Adrenal gland (tissue), 12 donors: ENCODE measurements around the gene CCL27. TPM values are rescaled to one million over a fixed set of nuclear protein-coding genes. Genes with fewer than 3 reads are reported as not detected.

ENCODE experiments used
- DNase-seq, 7 donors: peaks; one replicate each; pipeline ENCODE4 v3.0.0-alpha.2; 2019 to 2020
- H3K27ac ChIP-seq, 5 donors: fragments of 200-600 bp; sonication (generic) in 4 of 5; 1 replicate in 3 of 5; 2 replicates in 2 of 5; pipeline versions ENCODE4 v1.5.1 to v1.8.0; 2016 to 2020; ENCODE audit warnings: mild to moderate bottlenecking in 1 of 5
- H3K27me3 ChIP-seq: fragments of 200-600 bp; 2 replicates; pipeline ENCODE4 v1.8.0; 2021
- H3K36me3 ChIP-seq, 2 donors: fragments of 200-600 bp; replicated peaks in 1 of 2; 1 replicate in 1 of 2; 2 replicates in 1 of 2; pipeline versions ENCODE4 v1.5.1 to v1.8.0; 2018 to 2022
- H3K4me1 ChIP-seq, 2 donors: fragments of 200-600 bp; replicated peaks in 1 of 2; 1 replicate in 1 of 2; 2 replicates in 1 of 2; pipeline versions ENCODE4 v1.5.1 to v1.8.0; 2018 to 2021
- H3K4me3 ChIP-seq, 4 donors: fragments of 200-600 bp; sonication (generic) in 3 of 4; one replicate each; pipeline ENCODE4 v1.5.1; 2016 to 2018
- H3K9me3 ChIP-seq, 3 donors: fragments of 200-600 bp; sonication (generic) in 1 of 3; replicated peaks in 1 of 3; 1 replicate in 2 of 3; 2 replicates in 1 of 3; pipeline versions ENCODE4 v1.5.1 to v1.8.0; 2016 to 2021
- CTCF ChIP-seq, 6 experiments: fragments of 450-650 bp in 4 of 6; fragments of 200-600 bp in 2 of 6; sonication (generic) in 1 of 6; IDR thresholded peaks; 1 replicate in 5 of 6; 2 replicates in 1 of 6; pipeline versions ENCODE4 v1.5.1 to v1.8.0; 2016 to 2021; ENCODE audit warnings: antibody characterized with exemption in 6 of 6, mild to moderate bottlenecking in 2 of 6, moderate library complexity in 1 of 6
- POLR2A ChIP-seq, 2 donors: fragments of 450-650 bp; IDR thresholded peaks; one replicate each; pipeline ENCODE4 v1.6.1; 2017; ENCODE audit warnings: antibody characterized with exemption in 2 of 2, mild to moderate bottlenecking in 2 of 2, moderate library complexity in 1 of 2
- WGBS, 4 donors: extraction: QIAGEN DNeasy Blood & Tissue Kit in 2 of 4; methylation state at CpG; one replicate each; pipeline versions ENCODE4 v1.1.5 to v1.1.7; 2013 to 2017; 5-methylcytosine and 5-hydroxymethylcytosine counted together
- intact Hi-C, 2 donors: fragments of 100-400 bp; cut with DNase I; formaldehyde crosslinking; loops; one replicate each; pipeline versions ENCODE4 v1.14.1 to v1.15.0; 2022 to 2023
- polyA plus RNA-seq, 3 donors: library from polyadenylated mRNA; stranded (reverse); fragments of 200-250 nt in 2 of 3; fragments of 350-450 nt in 1 of 3; fragmentation: Illumina TruSeq in 1 of 3; extraction: RNeasy Lipid Tissue Mini Kit (QIAGEN cat#74804) in 1 of 3; gene quantifications; one replicate each; pipeline ENCODE4 v1.2.3, GENCODE V29; 2013 to 2014
- total RNA-seq, 9 donors: library from RNA; depleted of rRNA in 4 of 9; stranded (reverse); fragments of >200 nt in 4 of 9; fragments of 120-200 nt in 1 of 9; fragmentation: NEBNext Ultra II Directional in 1 of 9; extraction: Animal tissue kit (Norgen Biotek cat#: 25700) in 1 of 9; gene quantifications; one replicate each; pipeline versions ENCODE4 v1.1.0 to v1.2.4, GENCODE V29; 2013 to 2023
- donor health status: healthy with polysubstance abuse.
- donor health status: Bipolar disorder and iron deficiency.
- donor health status: DM: yes; HTN: yes; CAD: no.
- donor health status: DM: no; HTN: no; CAD: no.
- donor health status: DM: no; HTN: no; CAD: no.
- donor health status: DM: yes; HTN: yes; CAD: no.

Gene CCL27
- total and polyA plus RNA-seq, 12 donors, result 0.10 to 0.65 (median 0.33) TPM; not detected in 7

- Histone ChIP-seq H3K27me3 (no peaks in the 10 kb centered on the region), H3K4me1 (no peaks in the 10 kb centered on the region), H3K36me3 (no peaks in the 10 kb centered on the region), H3K9me3 (no peaks in the 10 kb centered on the region), H3K4me3 (no peak overlapping the region), H3K27ac (no peak overlapping the region)
- intact Hi-C loops, result no loop called here
- no peak for DNase-seq
- TF ChIP-seq POLR2A (IDR thresholded peaks at IDR 0.05), result no peak
- TF ChIP-seq CTCF (IDR thresholded peaks at IDR 0.05), result no peak
- 68 to 82% (median 72%) methylated on average over 3 of the region's 3 CpGs for WGBS, 4 donors
Measured at GRCh38 chr9:34674440-34674839, 12.0 kb upstream of the CCL27 start.

- Histone ChIP-seq H3K4me1 (peaks cover 0 to 5% of the 10 kb centered on the region in 2 donors), H3K36me3 (no peaks in the 10 kb centered on the region), H3K27ac (no peak overlapping the region), H3K4me3 (no peak overlapping the region), H3K27me3 (no peaks in the 10 kb centered on the region), H3K9me3 (no peaks in the 10 kb centered on the region)
- TF ChIP-seq CTCF (IDR thresholded peaks at IDR 0.05) (no peak), POLR2A (IDR thresholded peaks at IDR 0.05) (no peak)
- DNase-seq, result no peak
- WGBS, 4 donors, result 80 to 100% (median 86%) methylated on average over 1 of the region's 1 CpG
- intact Hi-C loops, result no loop called here
Measured at GRCh38 chr9:34671307-34671706, 8.8 kb upstream of the CCL27 start.

GRCh38 chr9:34669809-34670562, 7.5 kb upstream of the CCL27 start:
- no peaks in the 10 kb centered on the region for H3K9me3 ChIP-seq
- H3K4me3 ChIP-seq, result no peak overlapping the region
- 91 to 98% (median 94%) methylated on average over 5 of the region's 5 CpGs for WGBS, 4 donors
- intact Hi-C loops, result no loop called here
- H3K4me1 ChIP-seq, result peaks cover under 1 to 9% of the 10 kb centered on the region in 2 donors
- H3K27ac ChIP-seq, result no peak overlapping the region
- TF ChIP-seq POLR2A (IDR thresholded peaks at IDR 0.05), result no peak
- TF ChIP-seq CTCF (IDR thresholded peaks at IDR 0.05), result no peak
- H3K27me3 ChIP-seq, result no peaks in the 10 kb centered on the region
- no peak for DNase-seq
- H3K36me3 ChIP-seq, result no peaks in the 10 kb centered on the region

GRCh38 chr9:34665381-34666250, 3.2 kb upstream of the CCL27 start:
- no peaks in the 10 kb centered on the region for H3K27me3 ChIP-seq
- 0 to 2% (median 1%) methylated on average over 20 to 55 of the region's 55 CpGs for WGBS, 4 donors
- TF ChIP-seq CTCF (IDR thresholded peaks at IDR 0.05), result no peak
- peak; percentile 94 for TF ChIP-seq POLR2A (IDR thresholded peaks at IDR 0.05)
- H3K36me3 ChIP-seq, result no peaks in the 10 kb centered on the region
- intact Hi-C loops, result no loop called here
- peak; percentile 95 to 98 (median 97) for DNase-seq
- H3K4me3 ChIP-seq, result peak overlapping the region in 3 of 4 donors; percentile 53 to 79 (median 76)
- H3K4me1 ChIP-seq, result peaks cover 7 to 17% of the 10 kb centered on the region in 2 donors
- H3K9me3 ChIP-seq, result no peaks in the 10 kb centered on the region
- H3K27ac ChIP-seq, result peak overlapping the region; percentile 92 to 100 (median 99)
